Activated CD4-positive, alpha-beta T cell treated with anti-CD3 and anti-CD28 coated beads, Interleukin-2, amount 50 U/mL, for 1 hour (primary cell): ENCODE measurements around the gene PIEZO2.
"Not testable (repeated sequence)": the region's sequence is repeated elsewhere in the genome, so short reads cannot be mapped to it uniquely, and the experiment has no call there.

Experiments used
- DNase-seq: peaks from one replicate; pipeline ENCODE4 v3.0.0-alpha.2; 2020

Gene PIEZO2

DNA sequence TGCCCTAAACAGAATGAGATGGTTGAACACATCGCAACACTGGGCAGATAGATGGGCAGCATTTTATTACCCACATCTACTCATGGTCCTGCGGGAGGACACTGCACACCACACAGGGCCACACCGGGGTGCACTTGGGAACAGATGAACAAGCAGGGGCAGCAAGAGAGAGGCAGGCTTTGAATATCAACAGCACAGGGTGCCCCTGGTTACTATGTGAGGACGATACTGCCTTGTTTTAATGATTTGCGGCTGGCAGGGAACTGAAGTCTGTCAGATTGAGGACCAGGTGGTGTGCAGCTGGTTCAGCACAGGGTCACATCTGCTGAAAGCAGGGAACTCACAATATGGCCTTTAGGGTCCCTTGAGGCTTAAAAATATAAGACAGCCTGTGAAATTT lies 195.7 kb downstream of the PIEZO2 start:
- DNase-seq, result no peak

DNA sequence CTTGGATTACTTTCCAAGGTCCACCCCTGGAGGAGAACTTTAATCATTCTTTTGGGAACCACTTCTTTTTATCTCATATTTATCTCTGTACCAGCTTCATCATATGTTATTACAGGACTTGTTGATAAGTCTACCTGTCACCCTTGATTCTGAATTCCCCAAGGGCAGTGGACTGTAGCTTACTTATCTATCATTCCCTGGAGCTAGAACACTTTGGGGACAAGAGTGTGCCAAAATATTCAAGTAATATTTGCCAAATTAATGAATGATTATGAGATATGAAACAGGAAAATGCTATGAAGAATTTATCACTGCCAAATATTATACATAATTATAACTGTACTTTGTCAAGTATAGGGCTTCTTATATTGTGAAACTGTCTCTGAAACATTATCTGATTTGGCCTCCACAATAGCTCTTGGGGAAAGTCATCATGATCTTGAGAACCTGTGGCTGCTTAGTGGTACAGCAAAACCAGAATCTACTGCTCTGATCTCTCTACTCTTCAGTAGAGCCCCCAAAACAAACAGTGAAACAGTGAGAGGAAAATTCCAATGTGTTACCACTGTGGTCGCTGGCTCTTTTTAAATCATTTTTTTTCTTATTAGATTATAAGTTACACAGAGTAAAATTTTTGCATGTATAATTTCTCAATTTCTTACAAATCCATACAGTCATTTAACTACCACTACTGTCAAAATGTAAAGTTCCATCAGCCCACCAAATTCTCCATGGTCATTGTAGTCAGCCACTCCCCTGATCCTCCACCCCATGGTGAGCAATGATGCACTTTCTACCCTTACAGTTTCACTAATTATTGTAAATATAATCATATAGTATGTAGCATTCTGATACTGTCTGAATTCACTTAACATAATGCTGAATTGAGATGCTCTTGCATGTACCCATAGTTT lies 197.5 kb downstream of the PIEZO2 start:
- no peak for DNase-seq

DNA sequence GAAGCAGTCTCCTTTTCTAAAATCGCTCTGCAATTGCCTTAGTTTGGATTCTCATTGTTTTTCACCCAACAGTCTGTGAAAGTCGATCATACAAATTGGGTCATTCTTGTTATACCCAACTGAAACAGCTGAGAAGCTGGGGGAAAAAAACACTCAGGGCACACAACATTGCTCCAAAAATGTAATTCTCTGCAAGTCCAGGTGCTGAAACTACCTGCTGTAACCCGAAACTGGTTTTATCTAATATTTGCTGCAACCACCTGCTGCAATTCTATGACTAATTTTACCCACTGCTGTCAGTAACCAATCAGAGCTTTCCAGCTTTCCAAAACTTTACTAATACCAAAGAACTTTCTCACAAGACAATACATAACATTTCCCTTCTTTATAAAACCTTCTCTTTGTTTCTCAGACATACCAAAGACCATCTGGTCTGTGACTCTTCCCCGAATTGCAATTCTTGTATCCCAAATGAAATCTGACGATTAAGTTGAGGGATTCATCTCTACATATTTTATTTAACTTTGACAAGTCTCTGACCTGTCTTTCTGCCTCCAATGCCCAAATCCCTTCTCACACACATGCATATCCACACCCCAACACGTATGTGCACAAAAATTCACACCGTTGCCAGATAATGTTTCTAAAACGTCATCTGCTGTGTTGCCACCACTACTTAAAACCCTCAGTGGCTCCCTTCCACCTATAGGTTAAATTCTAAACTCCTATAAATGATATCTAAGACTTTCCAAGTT lies 198.3 kb downstream of the PIEZO2 start:
- no peak for DNase-seq

DNA sequence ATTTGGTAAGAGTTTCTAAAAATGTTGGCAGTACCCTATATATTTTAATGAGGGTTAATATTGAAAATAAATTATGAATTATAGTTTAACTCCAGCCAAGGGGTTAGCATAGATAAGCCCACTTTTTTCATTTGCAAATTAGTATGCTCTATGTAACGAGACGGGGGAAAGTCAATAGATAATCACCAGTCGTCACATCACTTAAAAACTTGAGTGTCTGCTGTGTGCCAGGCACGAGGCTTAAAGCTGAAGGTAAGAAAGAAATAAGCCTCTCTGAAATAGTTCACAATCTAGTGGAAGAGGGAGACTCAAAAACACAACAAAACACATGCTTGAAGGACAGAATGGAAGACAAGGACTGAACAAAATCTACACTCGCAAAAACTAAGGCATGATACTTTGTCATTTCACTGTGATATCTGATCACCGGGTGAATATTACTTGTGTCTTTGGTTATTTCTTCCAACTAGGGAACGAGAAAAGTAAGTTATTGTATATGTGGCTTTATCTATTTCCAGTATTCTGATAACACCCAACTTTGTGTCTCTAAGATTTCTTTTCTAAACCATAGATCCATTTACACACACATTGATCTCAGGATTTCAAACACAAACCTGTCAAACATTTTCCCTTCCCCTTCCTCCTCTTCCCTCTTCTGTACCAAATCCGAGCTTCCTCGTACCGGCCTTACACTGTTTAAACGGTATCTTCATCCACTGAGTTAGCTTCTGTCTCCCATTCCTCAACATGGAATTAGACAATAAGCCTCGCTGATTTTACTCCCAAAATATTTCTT lies 199.1 kb downstream of the PIEZO2 start:
- no peak for DNase-seq

DNA sequence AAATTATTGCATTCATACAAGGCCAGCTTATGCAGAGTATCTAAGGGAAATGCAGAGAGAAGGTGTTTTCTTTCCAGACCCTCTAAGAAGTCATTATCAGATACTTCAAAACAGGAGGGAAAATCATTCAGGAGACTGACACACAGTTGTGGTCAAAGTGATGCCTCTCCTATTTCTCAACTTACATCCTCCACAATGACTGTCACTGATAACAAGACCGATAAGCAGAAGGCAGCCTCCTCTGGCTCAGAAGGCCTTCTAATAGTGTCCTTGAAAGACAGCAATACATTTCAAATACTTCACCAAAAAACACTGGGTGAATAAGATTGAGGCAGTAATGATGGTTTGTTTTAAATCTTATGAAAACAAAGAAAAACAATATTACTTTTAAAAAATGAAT lies 199.7 kb downstream of the PIEZO2 start:
- DNase-seq, result no peak

DNA sequence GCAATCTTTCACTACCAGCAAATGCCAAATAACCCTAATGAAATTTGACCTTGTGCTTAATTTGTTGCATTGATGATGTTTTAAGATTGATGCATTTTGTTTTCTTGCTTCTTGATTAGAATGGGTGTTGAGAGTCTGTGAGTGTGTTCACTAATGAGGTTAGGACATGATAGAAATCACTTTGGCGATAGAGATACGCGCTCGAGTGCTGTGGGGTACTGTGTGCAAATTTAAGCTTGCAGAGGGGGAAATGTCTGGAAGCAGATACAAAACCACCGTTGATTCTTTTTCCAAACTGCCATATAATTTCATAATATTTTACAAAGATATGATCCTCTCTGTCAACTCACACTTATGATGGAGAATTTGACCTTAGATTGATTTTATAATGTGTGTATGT lies 200.9 kb downstream of the PIEZO2 start:
- no peak for DNase-seq

DNA sequence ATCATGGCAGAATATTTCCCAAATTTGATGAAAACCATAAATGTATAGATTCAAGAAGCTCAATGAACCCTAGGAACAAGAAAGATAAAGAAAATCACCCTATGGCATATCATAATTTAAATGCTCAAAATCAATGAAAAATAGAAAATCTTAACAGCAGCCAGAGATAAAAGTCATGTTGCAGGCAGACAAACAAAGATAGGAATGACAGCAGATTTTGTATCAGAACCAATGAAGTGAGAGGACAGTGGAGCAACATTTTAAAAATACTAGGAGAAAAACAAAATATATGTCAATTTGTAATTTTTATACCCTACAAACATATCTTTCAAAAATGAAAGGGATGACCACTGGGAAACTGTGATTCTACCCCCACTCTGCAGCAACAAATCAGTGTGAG lies 203.3 kb downstream of the PIEZO2 start:
- DNase-seq, result no peak

DNA sequence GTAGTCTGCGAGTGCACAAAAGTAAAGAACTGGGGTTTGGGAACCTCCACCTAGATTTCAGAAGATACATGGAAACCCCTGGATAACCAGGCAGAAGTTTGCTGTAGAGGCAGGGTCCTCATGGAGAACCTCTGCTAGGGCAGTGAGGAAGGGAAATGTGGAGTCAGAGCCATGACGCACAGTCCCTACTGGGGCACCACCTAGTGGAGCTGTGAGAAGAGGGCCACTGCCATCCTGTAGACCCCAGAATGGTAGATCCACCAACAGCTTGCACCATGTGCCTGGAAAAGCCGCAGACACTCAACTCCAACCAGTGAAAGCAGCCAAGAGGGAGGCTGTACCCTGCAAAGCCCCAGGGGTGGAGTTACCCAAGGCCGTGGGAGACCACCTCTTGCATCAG lies 206.4 kb downstream of the PIEZO2 start:
- no peak for DNase-seq

DNA sequence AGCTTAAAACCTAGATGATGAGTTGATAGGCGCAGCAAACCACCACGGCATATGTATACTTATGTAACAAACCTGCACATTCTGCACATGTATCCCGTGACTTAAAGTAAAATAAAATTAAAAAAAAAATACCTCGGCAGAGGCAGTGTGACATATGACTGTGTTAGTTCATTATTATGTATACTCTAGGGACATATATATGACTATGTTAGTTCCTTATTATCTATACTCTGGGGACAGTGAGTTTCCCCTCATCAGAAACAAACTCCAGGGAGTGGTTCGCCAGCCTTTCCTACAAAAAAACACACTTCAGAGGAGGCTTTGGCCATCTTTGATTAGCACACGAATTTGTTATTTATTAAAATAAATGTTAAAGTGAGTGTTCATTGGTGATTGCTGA lies 209.5 kb downstream of the PIEZO2 start:
- no peak for DNase-seq

DNA sequence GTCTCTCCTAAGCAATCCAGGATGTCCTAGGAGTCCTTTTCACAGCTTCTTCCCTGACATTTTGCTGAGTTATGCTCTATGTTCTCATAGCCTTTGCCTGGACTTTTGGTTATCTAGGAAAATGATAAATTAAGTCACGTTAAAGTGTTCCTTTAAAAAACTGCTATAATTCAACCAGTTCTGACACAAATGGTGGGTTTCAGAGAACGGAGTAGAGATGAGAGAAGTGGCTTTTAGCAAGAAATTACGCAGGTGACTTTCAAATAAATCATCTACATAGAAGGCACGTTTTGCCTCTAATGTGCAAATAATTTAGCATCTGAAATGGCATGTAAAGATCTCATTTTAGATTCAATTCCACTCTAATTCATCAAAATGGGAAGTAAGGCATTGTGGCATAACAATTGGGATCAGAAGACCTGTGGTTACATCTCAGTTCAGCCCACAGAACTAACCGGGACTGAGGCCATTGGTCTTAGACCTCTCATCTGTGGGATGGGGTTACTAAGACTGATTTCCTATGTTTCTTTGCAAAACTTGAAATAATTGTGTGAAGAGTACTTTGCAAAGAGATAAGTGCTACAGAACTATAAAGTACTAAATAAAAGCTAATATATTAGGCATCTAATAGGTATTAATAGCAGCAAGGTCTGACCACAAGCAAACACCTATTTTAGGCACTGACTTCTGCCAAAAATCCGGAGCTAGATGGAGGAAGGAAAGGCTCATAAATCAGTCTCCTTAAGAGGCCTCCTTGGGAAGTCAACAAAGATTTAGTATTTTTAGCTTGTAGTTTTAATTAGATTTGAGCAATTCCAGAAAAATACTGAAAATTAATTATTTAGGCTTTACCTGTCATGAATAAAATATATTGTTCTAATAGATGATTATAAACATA lies 211.4 kb downstream of the PIEZO2 start:
- no peak for DNase-seq

DNA sequence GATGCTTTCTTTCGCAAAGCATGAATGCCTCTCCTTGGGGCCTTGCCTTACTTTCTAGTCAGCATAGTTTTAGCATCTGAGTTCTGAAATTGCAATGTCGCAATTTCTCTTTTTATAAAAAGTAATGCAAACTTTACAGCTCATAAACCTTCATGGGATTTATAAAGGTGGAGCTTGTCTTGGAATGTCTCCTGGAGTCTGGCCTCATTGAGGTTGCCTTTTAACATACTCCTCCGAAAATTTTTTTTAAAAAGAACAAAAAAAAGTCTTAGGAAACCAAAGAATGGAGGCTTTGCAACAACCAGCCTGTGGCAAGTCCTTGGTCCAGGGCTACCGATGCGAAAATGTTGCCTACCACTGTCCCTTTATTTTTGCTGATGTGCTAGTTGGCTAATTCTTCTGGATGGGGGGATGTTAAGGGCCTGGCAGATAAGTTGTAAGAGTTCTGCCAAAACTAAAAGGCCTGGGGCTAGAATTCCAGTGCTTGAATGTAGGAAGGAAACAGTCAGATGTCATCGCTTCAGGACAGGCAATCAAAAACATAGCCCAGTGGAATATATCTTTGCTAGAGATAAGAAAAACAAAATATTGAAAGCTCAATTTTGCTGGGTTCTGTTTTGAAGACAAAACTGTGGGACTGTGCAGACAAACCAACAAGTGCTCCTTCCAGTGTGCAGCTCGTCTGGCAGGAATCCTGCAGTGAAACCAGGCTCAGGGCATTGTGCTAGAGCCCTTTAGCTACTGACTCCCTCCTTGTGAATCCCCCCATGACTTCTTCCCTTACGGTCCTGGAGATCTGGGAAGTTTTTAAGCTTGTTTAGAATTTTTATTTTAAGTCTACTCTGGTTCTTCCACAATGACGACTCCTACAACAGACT lies 213.0 kb downstream of the PIEZO2 start:
- no peak for DNase-seq

DNA sequence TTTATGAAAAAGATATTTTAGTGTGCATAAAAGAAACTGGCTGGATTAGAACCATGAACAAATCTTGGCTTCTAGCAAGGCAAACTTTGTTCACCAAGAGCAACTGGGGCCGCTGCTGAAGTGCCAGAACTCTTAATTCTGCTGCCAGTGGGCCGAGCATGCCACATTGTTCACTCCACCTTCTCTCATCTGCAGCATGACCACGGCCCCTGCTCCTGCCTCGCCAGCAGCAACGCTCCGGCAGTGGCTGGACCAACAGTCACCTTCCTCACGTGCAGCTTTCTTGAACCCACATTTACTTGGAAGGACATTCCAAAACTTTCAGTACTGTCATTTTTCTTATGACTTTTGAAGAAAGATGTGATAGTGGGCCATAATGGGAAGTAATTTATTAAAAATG lies 213.8 kb downstream of the PIEZO2 start:
- DNase-seq, result no peak

DNA sequence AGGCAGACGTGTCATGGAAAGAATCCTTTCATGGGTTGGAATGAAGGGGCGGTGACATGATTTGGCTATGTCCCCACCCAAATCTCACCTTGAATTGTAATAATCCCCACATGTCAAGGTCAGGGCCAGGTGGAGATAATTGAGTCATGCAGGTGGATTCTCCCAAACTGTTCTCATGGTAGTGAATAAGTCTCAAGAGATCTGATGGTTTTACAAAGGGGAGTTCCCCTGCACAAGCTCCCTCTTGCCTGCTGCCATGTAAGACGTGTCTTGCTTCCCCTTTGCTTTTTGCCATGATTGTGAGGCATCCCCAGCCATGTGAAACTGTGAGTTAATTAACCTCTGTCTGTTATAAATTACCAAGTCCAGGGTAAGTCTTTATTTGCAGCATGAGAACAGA lies 215.7 kb downstream of the PIEZO2 start:
- not testable (repeated sequence) for DNase-seq

DNA sequence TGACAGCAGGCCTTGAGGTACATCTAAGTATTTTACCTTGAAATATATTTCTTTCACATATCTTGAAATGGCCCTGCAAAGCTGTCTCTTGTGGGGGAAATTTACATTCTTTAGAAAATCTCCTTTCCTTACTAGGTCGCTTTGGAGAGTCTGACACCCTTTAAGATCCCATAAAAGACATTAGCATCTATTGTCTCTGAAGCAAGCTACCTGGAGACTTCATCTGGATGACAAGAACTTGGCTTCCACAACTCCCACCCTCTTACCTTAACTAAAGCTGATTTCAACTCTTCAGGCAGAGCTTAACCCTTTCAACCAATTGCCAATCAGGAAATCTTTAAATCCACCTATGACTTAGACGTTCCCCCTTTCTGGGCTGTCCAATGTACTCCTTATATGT lies 219.3 kb downstream of the PIEZO2 start:
- no peak for DNase-seq

DNA sequence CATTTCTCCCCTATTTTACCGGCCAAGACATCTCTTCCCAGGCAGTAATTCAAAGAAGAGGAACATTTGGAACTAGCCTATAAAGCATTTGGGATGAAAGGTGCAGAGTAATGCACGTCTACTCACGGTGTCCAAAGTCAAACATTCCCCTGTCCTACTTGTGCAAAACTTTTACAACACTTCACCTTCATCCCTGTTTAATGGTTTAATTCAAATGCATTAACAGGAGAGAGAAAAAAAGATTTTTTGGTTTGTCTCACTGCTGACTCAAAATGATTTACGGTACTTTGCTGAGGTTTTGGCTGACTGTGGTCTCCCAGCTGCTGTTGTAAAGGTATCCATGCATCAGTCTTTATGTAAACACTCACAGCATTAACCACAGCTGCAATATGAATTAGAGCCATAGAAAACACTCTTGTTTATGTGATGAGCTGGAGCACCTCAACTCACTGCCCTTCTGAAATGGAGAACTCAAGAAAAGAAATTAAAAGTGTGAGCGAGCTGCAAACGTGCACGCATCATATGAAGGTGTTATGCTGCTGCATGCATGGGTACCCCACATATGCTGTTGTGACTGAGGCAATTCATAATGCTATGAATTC lies 220.5 kb downstream of the PIEZO2 start:
- DNase-seq, result no peak

DNA sequence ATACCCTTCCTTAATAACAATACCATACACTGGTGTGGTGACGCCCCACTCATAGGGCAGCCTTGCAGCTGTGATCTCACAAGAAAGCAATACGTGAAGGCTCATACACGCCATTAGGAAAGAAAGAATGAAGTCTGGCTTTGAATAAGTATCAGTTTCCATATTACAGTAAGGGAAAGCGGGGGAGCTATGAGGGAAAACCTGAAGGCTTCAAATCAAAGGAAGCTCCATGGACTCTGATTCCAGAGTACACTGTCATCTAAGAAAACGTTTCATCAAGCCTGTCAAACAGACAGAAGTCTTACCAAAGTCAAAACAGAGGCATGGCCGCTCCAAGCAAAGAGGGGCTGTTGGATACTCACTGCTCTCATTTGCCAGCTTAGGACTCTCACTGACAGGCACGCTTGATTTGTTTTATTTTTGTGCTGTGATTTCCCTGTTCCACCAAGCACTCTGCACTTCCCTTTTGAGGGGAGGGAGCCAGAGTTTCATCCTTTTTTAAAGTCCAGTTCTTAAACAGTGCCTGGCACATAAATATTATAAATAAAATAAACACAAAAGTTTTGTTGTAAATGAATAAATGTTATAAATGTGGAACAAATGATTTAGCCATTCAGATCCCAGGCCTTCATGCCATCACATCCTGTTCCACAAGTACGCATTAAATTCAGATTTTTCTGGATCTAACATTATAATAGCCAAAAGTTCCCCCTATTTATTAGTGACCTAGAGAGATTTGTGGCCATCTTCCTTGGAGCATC lies 221.2 kb downstream of the PIEZO2 start:
- no peak for DNase-seq

DNA sequence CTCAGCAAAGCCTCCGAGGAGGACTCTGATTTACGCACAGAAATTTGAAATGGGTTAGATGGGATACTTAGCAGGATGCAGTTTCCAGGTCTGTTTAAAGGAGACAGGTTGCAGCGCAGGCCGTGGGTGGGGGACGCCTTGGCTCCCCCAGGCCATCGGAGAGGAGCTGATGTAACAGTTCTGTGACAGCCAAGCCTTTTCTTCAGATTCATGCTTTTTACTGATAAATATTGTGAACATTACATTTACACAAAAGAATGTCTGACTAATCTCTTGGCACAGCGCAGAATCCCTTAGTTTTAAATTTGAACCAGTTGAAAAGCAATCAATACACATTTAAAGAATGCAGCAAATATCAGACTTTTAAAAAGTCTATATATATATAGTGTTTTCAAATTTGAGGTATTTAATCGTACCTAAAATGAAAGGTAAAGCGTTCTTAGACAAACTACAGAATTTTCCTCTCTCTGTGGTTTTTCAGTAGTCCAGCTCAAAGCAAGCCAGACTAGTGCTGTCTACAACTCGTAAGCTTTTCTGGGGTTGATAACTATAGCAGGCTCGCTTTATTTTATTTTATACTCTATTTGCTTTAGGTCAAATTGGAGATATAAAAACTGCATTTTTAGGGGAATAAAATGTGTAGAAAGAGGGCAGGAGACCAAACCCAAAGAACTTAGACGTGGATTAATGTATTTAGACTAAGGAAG lies 221.9 kb downstream of the PIEZO2 start:
- no peak for DNase-seq

DNA sequence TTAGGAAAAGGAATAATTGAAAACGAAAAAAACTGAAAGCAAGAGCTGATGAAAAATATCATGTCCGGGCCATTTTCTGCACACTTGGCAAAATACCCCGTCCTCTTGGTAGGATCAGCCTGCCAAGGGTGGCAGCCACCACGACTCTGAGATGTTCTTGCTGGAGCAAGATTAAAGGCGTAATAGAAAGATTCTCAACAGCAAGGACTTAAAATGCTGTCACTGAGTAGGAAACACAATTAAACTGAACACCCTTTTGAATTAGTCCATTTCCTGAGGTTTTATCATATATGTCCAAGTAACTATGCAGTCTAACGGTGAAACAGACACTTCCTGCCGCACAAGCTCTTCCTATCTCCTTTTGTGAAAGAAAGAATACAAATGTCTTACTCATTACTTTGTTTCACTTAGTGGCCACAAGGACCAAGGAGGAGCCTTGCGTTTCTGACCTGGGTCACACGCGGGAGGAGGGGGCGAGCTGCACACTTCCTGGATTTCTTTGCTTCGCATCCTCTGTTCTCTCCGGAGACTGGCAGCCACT lies 222.7 kb downstream of the PIEZO2 start:
- DNase-seq, result no peak

DNA sequence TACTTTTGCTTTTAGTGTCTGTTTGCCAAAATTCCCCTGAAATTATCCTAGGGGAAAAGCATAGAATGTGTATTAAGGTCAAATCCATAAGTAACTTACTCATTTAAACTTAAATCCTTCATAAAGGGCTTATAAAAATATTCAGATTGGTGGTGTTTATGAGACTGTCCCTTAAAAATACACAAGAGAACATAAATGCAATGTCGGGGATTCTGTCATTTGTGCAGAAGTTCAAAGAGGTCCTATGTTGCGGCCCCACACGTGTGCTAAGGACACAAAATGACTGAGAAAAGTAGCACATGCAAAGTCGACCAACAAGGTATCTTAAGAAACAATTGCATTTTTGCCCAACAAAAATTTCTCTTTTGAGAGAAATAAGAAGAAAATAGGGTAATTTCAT lies 225.1 kb downstream of the PIEZO2 start:
- no peak for DNase-seq
